Hindlimb muscle (tissue), 1 donor: ENCODE data around the gene PJA1. TPM values are rescaled to one million over a fixed set of nuclear protein-coding genes. Genes with fewer than 3 reads are reported as not detected.

ENCODE experiments used
- DNase-seq: peaks from one replicate; pipeline ENCODE4 v3.0.0-alpha.2; 2013
- polyA plus RNA-seq: library from polyadenylated mRNA; unstranded; fragments of 120-200 nt; gene quantifications from one replicate; pipeline ENCODE4 v1.2.1, GENCODE V29; 2013; ENCODE audit not compliant: insufficient read length

Gene PJA1
- polyA plus RNA-seq, 1 donor = 90.7 TPM

- DNase-seq = no peak
Measured at GRCh38 chrX:69170319-69170718, 5.1 kb upstream of the PJA1 start.

DNA sequence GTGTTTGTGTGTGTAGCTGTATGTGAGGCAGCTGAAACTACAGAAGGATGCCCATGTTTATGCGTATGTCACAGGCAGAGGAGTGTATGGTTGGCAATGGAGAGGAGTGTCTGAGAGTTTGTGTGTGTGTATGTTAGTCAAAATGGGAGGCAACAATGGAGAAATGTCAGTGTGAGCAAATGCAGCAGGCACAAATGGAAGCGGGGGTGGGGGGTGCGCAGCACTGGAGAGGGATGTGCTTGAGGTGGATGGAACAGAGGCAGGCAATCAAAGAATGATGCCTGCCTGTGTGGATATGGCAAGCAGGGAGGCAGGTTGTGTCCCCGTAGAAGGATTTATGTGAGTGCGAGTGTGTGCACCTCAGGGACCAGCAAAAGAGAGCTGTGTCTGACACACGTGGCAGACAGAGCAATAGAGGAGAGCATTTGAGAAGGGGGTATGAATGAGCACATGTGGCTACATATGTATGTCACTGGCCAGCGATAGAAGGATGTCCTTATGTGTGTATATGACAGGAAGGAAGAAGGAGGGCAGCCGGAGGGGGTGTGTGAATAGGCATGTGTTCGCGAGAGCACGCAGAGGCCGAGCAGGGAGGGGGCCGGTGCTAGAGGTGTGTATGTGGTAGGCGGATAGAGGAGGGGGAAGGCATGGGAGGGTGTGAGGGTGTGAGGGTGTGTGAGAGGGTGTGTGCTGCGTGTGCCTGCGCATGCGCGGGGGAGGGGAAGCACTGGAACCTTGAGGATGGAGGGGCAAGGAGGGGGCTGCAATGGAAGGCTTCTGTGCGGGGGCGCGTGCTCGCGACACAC, 1.1 kb downstream of the PJA1 start:
- DNase-seq = no peak

DNA sequence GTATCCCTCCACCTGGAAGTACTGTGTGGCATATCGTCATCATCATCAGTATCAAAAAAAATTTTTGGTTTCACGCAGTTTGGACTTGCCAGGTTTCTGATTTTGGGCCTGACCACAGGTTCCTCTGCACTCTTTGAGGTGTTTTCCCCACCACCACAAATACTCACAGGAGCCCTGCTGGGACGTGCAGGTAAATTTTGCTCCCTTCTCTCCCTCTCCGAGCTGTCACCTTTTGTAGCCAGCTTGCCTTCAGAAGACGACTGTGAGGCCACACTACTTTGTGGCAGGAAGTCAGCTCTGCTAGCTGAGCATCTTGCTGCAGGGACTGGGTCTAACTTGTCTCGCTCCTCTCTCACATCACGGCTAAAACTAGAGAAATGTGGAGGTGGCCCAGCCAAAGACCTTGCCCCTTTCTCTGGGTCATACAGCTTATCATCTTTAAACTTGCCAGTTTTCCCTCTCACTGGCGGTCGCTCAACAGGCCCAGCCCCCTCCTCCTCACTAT, 2.8 kb downstream of the PJA1 start:
- no peak for DNase-seq

DNA sequence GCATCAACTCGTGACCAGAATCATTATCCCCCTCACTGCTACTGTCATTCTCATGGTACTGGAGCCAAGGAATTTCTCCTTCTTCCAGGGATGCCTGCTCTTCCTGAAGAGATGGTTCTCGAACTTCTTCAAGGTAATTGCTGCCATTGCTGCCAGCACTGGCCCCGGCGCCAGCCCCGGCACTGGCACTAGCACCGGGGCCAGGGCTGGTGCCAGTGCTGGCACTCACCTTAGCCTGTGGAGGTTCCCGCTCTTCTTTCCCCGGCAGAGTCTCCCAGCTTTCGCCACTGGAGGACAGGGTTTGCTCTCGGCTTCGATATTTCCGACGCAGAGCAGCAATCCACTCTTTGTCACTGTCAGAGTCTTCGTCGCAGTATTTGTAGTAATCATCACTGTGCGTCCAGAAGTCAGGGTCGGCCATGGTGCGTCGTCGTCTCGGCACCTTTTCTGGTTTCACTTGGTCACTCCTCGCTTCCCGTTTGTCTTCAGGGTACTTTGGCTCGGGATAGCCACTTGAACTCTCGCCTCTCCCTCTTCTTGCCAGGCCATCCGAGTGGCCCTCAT, 3.4 kb downstream of the PJA1 start:
- no peak for DNase-seq

- DNase-seq = no peak
Measured at GRCh38 chrX:69161371-69161770, 3.9 kb downstream of the PJA1 start.

- no peak for DNase-seq
Measured at GRCh38 chrX:69158166-69158980, 6.9 kb downstream of the PJA1 start.

DNA sequence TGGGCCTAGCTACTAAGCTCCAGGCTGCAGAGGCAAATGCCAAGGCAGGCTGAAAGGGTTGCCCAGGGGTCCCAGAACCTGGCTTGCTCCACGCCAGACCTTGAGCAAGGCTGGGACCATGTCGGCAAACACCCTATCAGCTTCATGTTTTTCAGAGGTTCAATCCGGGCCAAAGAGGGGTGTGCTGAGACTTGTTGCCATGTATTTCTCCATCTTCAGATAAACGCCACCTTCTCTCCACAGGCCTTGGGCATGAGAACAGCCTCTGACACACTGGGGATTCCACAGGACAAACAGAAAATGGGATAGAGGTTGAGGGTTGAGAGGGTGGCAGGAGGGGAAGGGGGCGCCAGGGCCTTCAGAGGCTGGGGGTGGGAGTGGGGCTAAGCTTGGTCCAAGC, 8.6 kb downstream of the PJA1 start:
- DNase-seq = no peak

GRCh38 chrX:69155786-69156520, 9.3 kb downstream of the PJA1 start:
- no peak for DNase-seq

DNA sequence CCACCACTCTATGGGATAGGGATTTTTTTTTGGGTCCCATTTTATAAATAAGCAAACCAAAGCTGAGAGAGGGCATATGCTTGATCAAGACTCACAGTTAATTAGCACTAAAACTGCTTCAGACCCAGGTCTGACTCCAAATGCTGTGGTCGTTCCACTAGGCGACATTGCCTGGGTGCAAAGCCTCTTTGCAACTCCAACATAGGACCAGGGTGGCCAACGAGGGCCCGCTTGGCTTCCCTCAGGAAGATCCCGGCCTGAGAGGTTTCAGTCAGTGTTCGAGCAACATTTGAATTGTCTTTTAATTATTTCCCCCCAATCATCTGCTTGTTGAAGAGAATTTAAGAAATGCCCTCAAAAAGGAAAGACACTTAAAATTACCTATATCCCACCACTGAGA, 11.2 kb downstream of the PJA1 start:
- DNase-seq = no peak

- peak; percentile 50 for DNase-seq
Measured at GRCh38 chrX:69153060-69153730, 12.1 kb downstream of the PJA1 start.

DNA sequence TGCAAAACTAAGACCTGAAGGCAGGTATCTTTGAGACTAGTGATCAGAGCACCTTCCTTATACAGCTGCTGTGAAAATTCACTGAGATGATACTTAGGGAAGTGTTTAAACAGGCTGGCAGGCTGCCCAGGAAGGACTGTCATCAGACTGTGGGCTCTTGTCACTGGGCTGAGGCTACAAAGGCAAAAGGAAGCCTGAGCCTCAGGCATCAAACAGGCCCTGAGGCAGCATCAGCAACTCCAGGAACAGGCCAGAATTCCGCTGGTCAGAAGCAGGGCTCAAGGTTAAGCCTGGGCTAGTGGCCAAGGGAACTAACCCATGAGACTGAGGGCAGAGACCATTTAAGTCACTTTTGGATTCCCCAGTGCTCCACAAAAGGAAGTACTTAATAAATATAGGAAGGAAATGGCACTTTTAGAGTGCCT, 12.8 kb downstream of the PJA1 start:
- DNase-seq = no peak

DNA sequence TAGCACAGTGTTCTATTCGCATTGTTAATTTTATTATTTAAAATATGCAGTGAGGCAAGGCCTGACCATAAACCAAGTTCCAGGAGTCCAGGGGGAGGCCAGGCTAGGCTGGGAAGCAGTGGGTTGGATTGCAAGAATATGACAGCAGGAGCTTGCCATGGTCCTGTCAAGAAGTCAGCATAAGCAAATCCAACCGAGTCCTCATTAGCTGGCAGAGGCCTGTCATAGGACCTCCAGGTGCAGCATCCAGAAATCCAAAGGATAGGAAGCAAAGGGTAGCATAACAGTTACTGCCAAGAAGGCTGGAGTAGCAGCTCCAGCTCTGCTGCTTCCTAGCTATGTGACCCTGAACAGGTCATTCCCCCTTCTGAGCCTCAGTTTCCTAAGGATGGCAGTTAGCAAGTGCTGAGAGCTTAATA, 13.4 kb downstream of the PJA1 start:
- DNase-seq = no peak

- DNase-seq = no peak
Measured at GRCh38 chrX:69150281-69150960, 14.8 kb downstream of the PJA1 start.

GRCh38 chrX:69149466-69150280, 15.6 kb downstream of the PJA1 start:
- no peak for DNase-seq

GRCh38 chrX:69148946-69149345, 16.3 kb downstream of the PJA1 start:
- DNase-seq = no peak

DNA sequence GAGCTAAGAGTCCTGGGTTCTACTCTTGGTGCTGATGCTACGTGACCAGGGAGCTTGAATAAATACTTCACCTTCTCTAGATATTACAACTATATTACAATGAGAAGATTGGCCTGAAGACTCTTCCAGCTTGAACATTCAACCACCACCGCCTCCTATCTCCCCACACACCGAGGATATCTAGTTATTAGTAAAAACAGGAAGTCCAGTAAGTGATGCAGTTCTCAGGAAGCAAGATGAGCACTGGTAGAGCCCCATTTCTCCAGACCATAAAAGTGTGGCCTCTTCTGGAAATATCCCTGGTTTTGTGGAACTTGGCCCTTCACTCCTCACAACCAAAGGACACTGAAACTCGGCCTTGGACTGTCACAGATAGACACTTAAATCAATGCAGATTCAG, 18.5 kb downstream of the PJA1 start:
- no peak for DNase-seq

DNA sequence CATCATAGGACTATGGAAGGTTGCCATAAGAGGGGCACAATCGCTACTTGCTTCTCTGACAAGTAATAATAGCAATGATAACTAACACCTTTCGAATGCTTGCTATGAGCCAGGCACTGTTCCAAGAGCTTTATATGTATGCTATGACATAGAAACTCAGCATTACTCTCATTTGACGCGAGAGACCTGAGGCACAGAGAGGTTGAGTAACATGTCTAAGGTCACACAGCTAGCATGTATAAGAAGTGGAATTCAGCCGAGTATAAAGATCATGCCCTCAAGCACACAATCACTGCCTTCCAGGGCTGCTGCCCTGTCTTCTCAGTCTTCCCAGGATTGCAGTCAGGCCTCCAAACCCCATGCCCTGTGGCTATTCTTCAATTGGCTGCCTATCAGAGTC, 19.5 kb downstream of the PJA1 start:
- DNase-seq = no peak

DNA sequence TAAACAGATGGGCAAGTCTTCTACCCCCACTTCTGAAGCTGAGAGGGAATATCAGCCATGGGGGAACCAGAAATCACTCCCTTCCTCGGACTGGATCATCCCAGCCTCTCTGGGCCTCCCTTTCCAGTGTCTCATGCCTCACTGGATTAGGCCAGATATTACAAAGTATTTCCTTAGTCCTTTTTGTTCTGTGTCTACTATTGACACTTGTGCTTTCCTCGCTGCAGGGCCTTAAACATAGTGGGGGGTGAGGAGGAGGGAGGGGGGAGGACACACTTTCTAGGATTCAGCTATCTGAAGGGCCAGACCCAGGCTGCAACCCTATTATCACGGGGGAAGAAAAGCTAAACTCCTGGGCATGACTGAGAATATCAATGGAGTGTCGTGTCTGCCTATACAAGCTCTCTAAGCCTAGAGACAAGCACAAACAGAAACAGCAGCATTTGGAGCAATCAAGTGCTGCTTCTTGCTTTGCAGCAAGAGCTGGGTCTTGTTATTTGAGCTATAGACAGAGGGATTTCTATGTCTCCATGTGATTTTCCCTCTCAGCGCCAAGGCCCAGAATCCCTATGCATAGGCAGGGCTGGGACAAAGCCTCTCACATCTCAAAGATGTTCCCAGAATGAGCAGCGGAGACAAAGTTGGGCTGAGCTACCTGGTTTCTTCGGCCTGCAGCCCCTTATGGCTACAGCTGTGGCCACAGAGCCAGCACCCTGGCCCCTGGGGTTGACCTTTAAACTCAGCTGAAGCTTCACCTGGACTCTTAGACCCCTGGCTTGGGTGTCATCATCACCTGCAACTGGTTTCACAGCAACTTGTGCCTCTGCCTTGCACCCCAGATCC, 20.2 kb downstream of the PJA1 start:
- no peak for DNase-seq

GRCh38 chrX:69143530-69143929, 21.7 kb downstream of the PJA1 start:
- no peak for DNase-seq
